Naive thymus-derived CD4-positive, alpha-beta T cell (primary cell): ENCODE results near the gene MDFI. TPM values are rescaled to one million over a fixed set of nuclear protein-coding genes. Genes with fewer than 3 reads are reported as not detected.
A peak's percentile ranks its signal among the peaks of the same experiment; 100 is the strongest.

ENCODE experiments used
- ATAC-seq: fragments of 150-1000 bp; cut with Tn5 transposase; 2 replicates; pipeline ENCODE4 v1.10.0; 2021; ENCODE audit warnings: mild to moderate bottlenecking, moderate library complexity
- CTCF ChIA-PET: fragments of 350-600 bp; sonication (Branson Sonifier 250); formaldehyde crosslinking; loops from one replicate; lab custom pipeline; 2021; ENCODE audit warnings: antibody characterized with exemption; lab: Charles Lee
- POLR2A ChIA-PET: fragments of 350-600 bp; sonication (Branson Sonifier 250); formaldehyde crosslinking; loops from one replicate; lab custom pipeline; 2021; ENCODE audit warnings: antibody characterized with exemption, inconsistent platforms; lab: Charles Lee
- DNase-seq, 9 donors: peaks; one replicate each; pipeline versions ENCODE4 v3.0.0 to v3.0.0-alpha.2; 2020 to 2022; ENCODE audit warnings: mixed read lengths in 1 of 9
- H3K27ac ChIP-seq: one replicate; pipeline ENCODE4 v1.7.0; 2013; ENCODE audit warnings: mild to moderate bottlenecking, low read depth, low read length, moderate library complexity
- H3K27me3 ChIP-seq, 2 donors: one replicate each; pipeline ENCODE4 v1.7.0; 2013; ENCODE audit warnings: low read length in 2 of 2, mild to moderate bottlenecking in 2 of 2, moderate library complexity in 2 of 2; ENCODE audit not compliant: control insufficient read depth in 2 of 2, insufficient read depth in 2 of 2
- H3K36me3 ChIP-seq, 3 experiments: 1 replicate in 2 of 3; 2 replicates in 1 of 3; pipeline ENCODE4 v1.7.0; 2013; ENCODE audit warnings: low read length in 3 of 3, mild to moderate bottlenecking in 3 of 3, moderate library complexity in 1 of 3; ENCODE audit not compliant: insufficient read depth in 3 of 3, control insufficient read depth in 2 of 3
- H3K4me1 ChIP-seq, 2 donors: one replicate each; pipeline ENCODE4 v1.7.0; 2013; ENCODE audit warnings: low read length in 2 of 2, mild to moderate bottlenecking in 2 of 2, moderate library complexity in 1 of 2; ENCODE audit not compliant: control insufficient read depth in 2 of 2, insufficient read depth in 2 of 2
- H3K4me3 ChIP-seq: 2 replicates; pipeline ENCODE4 v1.7.0; 2013; ENCODE audit warnings: mild to moderate bottlenecking, low read length
- H3K9me3 ChIP-seq, 3 experiments: 1 replicate in 2 of 3; 2 replicates in 1 of 3; pipeline ENCODE4 v1.7.0; 2013; ENCODE audit warnings: low read length in 3 of 3; ENCODE audit not compliant: control insufficient read depth in 2 of 3
- H3K27ac Mint-ChIP-seq, 9 donors: one replicate each; pipeline ENCODE4 v1.8.0; 2020 to 2022; ENCODE audit warnings: mixed read lengths in 9 of 9, mild to moderate bottlenecking in 8 of 9, moderate library complexity in 5 of 9, inconsistent platforms in 2 of 9
- H3K27me3 Mint-ChIP-seq, 5 donors: one replicate each; pipeline ENCODE4 v1.8.0; 2021 to 2022; ENCODE audit warnings: mixed read lengths in 5 of 5, mild to moderate bottlenecking in 1 of 5
- H3K36me3 Mint-ChIP-seq, 5 donors: one replicate each; pipeline ENCODE4 v1.8.0; 2020 to 2022; ENCODE audit warnings: mixed read lengths in 5 of 5, mild to moderate bottlenecking in 3 of 5, inconsistent platforms in 1 of 5
- H3K4me1 Mint-ChIP-seq, 7 donors: one replicate each; pipeline ENCODE4 v1.8.0; 2020 to 2022; ENCODE audit warnings: mixed read lengths in 7 of 7, mild to moderate bottlenecking in 3 of 7, inconsistent platforms in 1 of 7
- H3K4me3 Mint-ChIP-seq, 10 donors: one replicate each; pipeline ENCODE4 v1.8.0; 2020 to 2022; ENCODE audit warnings: mild to moderate bottlenecking in 10 of 10, mixed read lengths in 10 of 10, moderate library complexity in 6 of 10, inconsistent platforms in 2 of 10
- H3K9me3 Mint-ChIP-seq, 11 donors: one replicate each; pipeline ENCODE4 v1.8.0; 2020 to 2022; ENCODE audit warnings: mixed read lengths in 11 of 11, mild to moderate bottlenecking in 4 of 11, inconsistent platforms in 1 of 11, moderate library complexity in 1 of 11
- intact Hi-C, 2 donors: fragments of 100-400 bp; cut with micrococcal nuclease; formaldehyde crosslinking; loops; one replicate each; pipeline ENCODE4 v1.15.1; 2023
- polyA plus RNA-seq, 2 donors: library from polyadenylated mRNA; unstranded; fragments of 300-500 nt; fragmentation: Illumina TruSeq; gene quantifications; one replicate each; pipeline ENCODE4 v1.2.3, GENCODE V29; 2021
- total RNA-seq, 6 experiments: library from RNA in 5 of 6; stranded (reverse) in 5 of 6; gene quantifications; 1 replicate in 5 of 6; 2 replicates in 1 of 6; pipeline ENCODE4 v1.2.3 and lab custom pipeline; 2021 to 2026

MDFI gene
- total and polyA plus RNA-seq, 7 experiments from 2014 or later, result not detected

DNA sequence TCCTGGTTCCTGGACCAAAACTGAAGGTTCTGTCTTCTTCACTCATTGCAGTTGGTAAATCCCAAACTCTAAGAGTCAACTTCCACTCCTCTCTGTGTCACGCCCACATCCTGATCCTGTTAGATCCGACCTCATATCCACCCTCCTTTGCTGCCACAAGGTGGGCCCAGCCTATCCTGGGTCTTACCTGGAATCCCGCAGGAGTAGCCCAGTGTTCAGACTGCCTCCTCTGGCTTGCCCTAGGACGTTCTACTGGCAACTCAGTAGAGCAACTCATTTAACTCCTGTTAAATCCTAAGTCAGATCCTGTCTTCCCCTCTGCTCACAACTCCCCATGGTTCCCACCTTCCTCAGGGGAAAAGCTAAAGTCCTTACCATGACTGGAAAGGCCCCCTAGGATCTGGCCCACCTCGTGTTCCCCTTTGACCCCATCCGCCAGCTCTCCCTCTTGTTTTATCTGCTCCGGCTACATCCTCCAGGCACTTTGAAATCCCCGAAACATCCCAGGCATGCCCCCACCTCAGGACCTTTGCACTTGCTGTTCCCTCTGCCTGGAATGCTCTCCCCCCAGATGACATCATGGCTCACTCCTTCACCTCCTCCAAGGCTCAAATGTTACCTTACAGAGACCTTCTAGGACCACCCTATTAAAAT, 53.3 kb downstream of the MDFI start:
- H3K9me3 Mint-ChIP-seq, result no peaks in the 10 kb centered on the region
- ChIA-PET POLR2A (interaction anchor here (0.7 kb wide), 1 partner anchor 1980 kb away, joined by 3 read pairs; no protein-coding TSS in a partner anchor), CTCF (interaction anchor here (1.2 kb wide), 1 partner anchor 8 kb away, joined by 4 read pairs; no protein-coding TSS in a partner anchor)
- H3K36me3 ChIP-seq, result peaks cover 0 to 8% (median 0%) of the 10 kb centered on the region in 3 experiments
- no peaks in the 10 kb centered on the region for H3K4me1 ChIP-seq
- H3K4me3 ChIP-seq, result no peak overlapping the region
- peaks cover 0 to 15% (median 0%) of the 10 kb centered on the region in 7 donors for H3K4me1 Mint-ChIP-seq
- H3K27ac Mint-ChIP-seq, result peak overlapping the region in 2 of 9 donors; percentile 42 to 53
- no peak for ATAC-seq
- no peaks in the 10 kb centered on the region for H3K27me3 Mint-ChIP-seq
- no peak overlapping the region for H3K27ac ChIP-seq
- peaks cover 0 to 17% (median 2%) of the 10 kb centered on the region in 5 donors for H3K36me3 Mint-ChIP-seq
- no peak for DNase-seq
- H3K27me3 ChIP-seq, result no peaks in the 10 kb centered on the region
- intact Hi-C loops, result no loop called here
- no peak overlapping the region for H3K4me3 Mint-ChIP-seq
- H3K9me3 ChIP-seq, result no peaks in the 10 kb centered on the region

DNA sequence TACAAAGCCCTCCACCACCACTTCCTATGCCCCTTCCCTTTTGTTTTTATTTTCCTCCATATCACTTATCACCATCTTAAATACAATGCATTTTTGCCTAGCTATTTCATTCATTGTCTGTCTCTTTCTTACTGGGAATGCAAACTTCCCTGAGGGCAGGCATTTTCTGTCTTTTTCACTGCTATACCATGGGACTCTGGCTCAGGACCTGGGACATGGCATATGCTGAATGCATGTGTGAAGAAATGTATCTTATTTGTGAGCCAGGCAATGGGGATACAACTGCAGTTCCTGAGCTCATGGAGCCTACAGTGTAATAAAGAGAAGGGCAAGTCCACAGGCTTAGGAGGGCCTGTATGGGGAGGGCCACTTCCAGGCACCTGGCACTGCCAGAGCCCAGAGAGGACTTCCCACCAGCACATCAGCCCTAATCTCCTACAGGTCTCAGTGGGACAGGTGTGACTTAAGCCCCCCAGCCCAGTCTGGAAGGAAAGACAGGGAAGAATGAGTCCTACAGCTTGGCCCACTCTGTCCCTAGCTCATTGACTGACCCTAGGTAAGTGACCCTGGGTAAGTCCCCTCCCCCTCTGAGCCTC, 53.9 kb downstream of the MDFI start:
- POLR2A ChIA-PET, result no interaction called here
- H3K9me3 ChIP-seq, result no peaks in the 10 kb centered on the region
- intact Hi-C loops, result no loop called here
- H3K27ac Mint-ChIP-seq, result peak overlapping the region in 1 of 9 donors; percentile 53
- H3K36me3 Mint-ChIP-seq, result peaks cover 0 to 17% (median 2%) of the 10 kb centered on the region in 5 donors
- H3K9me3 Mint-ChIP-seq, result no peaks in the 10 kb centered on the region
- no peaks in the 10 kb centered on the region for H3K27me3 Mint-ChIP-seq
- peaks cover 0 to 8% (median 0%) of the 10 kb centered on the region in 3 experiments for H3K36me3 ChIP-seq
- H3K4me3 ChIP-seq, result no peak overlapping the region
- peaks cover 0 to 15% (median 0%) of the 10 kb centered on the region in 7 donors for H3K4me1 Mint-ChIP-seq
- DNase-seq (no peak), ATAC-seq (no peak)
- no peak overlapping the region for H3K27ac ChIP-seq
- no peak overlapping the region for H3K4me3 Mint-ChIP-seq
- CTCF ChIA-PET, result interaction anchor here (1.2 kb wide), 1 partner anchor 9 kb away, joined by 4 read pairs; no protein-coding TSS in a partner anchor
- H3K4me1 ChIP-seq, result no peaks in the 10 kb centered on the region
- no peaks in the 10 kb centered on the region for H3K27me3 ChIP-seq

DNA sequence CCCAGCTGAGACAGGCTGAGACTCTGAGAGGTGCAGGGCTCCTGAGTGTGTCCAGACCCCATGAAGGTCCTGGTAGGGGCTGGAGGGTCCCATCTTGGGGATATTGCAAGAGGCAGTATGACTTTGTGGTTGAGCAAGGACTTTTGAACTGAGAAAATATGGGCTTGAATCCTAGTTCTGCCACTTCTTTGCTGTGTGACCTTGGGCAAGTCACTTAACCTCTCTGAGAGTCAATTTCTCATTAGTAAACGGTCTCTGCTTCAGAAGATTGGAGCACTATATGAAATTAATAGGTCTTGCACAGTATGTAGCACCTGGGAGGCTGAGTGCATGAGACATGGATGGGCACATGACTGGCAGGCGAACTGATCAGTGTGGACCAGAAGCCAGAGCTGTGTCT, 54.5 kb downstream of the MDFI start:
- peaks cover 0 to 8% (median 0%) of the 10 kb centered on the region in 3 experiments for H3K36me3 ChIP-seq
- POLR2A ChIA-PET, result no interaction called here
- peaks cover 0 to 15% (median 0%) of the 10 kb centered on the region in 7 donors for H3K4me1 Mint-ChIP-seq
- CTCF ChIA-PET, result interaction anchor here (1.2 kb wide), 1 partner anchor 10 kb away, joined by 4 read pairs; no protein-coding TSS in a partner anchor
- H3K9me3 Mint-ChIP-seq, result no peaks in the 10 kb centered on the region
- no peak for ATAC-seq
- no peaks in the 10 kb centered on the region for H3K9me3 ChIP-seq
- no peak overlapping the region for H3K27ac ChIP-seq
- no peaks in the 10 kb centered on the region for H3K27me3 Mint-ChIP-seq
- intact Hi-C loops, result no loop called here
- no peak overlapping the region for H3K4me3 ChIP-seq
- no peak overlapping the region for H3K4me3 Mint-ChIP-seq
- peaks cover 0 to 13% (median 0%) of the 10 kb centered on the region in 5 donors for H3K36me3 Mint-ChIP-seq
- no peak overlapping the region for H3K27ac Mint-ChIP-seq
- H3K27me3 ChIP-seq, result no peaks in the 10 kb centered on the region
- H3K4me1 ChIP-seq, result no peaks in the 10 kb centered on the region
- no peak for DNase-seq

DNA sequence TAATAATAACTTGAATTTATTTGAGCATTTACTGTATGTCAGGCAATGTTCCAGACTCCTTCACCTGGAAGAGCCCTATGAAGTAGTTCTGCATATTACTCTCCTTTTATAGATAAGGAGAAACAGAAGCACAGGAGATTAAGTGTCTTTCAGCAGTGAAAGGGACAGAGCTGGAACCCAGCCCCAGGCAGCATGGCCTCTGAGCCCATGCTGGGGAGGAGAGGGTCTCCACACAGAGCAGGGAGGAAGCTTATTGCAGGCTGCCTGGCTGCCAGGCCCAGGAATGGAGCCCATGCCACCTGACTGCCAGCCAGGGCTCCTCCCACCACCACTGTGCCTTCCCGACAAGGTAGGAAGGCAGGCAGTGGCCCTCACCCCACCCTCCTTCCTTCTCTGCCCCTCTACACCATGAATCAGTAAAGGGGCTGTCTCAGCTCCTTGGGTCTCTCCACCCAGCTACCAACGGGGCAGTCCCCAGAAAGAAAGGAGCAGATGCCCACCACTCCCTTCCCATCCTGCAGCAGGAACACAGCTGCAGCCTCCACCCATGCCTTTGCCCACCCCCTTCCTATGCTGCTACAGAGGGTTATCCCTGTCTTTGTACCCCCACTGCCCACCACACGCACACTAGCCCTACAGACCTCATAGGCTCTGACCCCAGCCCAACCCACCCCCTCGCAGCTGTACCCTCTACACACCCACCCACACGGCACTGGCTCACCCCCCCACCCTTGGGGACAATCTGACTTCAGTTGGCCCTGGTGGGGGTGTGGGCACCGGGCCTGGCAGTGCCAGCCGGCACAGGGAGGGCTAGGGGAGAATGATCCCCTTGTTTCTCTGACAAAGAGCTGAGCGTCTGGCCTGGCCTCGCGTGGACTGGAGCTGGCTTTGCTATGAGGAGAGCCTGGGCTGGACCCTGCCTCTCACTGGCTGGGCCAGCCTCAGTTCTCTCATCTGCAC, 55.3 kb downstream of the MDFI start:
- POLR2A ChIA-PET, result no interaction called here
- intact Hi-C loops, result no loop called here
- no peak overlapping the region for H3K27ac ChIP-seq
- Mint-ChIP-seq H3K9me3 (no peaks in the 10 kb centered on the region), H3K4me1 (peaks cover 0 to 15% (median 0%) of the 10 kb centered on the region in 7 donors), H3K36me3 (peaks cover 0 to 17% (median 0%) of the 10 kb centered on the region in 5 donors), H3K4me3 (no peak overlapping the region), H3K27ac (peak overlapping the region in 1 of 9 donors; percentile 41), H3K27me3 (no peaks in the 10 kb centered on the region)
- H3K4me3 ChIP-seq, result no peak overlapping the region
- CTCF ChIA-PET, result no interaction called here
- DNase-seq (no peak), ATAC-seq (no peak)
- peaks cover 0 to 8% (median 0%) of the 10 kb centered on the region in 3 experiments for H3K36me3 ChIP-seq
- no peaks in the 10 kb centered on the region for H3K9me3 ChIP-seq
- no peaks in the 10 kb centered on the region for H3K4me1 ChIP-seq
- no peaks in the 10 kb centered on the region for H3K27me3 ChIP-seq

DNA sequence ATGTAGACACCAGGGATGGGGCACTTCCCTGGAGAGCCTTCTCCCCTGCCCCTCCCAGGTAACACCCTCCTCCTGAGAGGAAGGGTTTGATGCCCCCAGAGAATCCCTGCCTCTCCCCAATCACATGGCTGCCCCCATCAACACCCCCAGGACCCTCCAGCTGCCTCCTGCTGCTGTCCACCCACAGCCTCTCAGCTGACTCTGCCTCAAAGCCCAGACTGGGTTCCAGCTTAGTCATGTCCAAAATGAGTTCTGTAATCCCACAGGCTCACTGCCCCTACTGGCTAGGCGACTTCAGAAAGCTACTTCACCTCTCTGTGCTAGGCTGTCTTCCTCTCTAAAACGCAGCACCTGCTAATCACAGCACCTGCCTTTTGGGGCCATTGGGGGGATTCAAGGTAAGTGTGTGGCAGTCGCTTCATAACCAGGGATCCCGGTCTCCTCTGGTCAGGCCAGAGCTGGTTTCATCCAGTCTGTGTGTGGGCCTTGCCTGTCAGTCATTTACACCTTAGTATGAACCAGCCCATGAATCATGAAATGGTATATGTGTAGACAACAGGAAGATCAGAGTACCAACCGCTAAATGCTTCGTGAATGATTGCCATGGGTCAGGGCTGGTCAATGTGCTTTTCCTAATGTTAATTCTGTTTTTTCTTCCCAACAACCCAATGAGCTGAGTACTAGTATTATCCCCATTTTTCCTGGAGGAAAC, 56.7 kb downstream of the MDFI start:
- Mint-ChIP-seq H3K4me3 (no peak overlapping the region), H3K36me3 (peaks cover 0 to 18% (median 0%) of the 10 kb centered on the region in 5 donors), H3K9me3 (no peaks in the 10 kb centered on the region), H3K27me3 (no peaks in the 10 kb centered on the region), H3K27ac (no peak overlapping the region), H3K4me1 (peaks cover 0 to 14% (median 0%) of the 10 kb centered on the region in 7 donors)
- Histone ChIP-seq H3K27me3 (no peaks in the 10 kb centered on the region), H3K4me3 (no peak overlapping the region), H3K9me3 (no peaks in the 10 kb centered on the region), H3K36me3 (peaks cover 0 to 8% (median 0%) of the 10 kb centered on the region in 3 experiments), H3K4me1 (no peaks in the 10 kb centered on the region), H3K27ac (no peak overlapping the region)
- intact Hi-C loops, result no loop called here
- CTCF ChIA-PET, result no interaction called here
- DNase-seq (no peak), ATAC-seq (no peak)
- POLR2A ChIA-PET, result interaction anchor here (0.6 kb wide), 1 partner anchor 1509 kb away, joined by 3 read pairs; no protein-coding TSS in a partner anchor

DNA sequence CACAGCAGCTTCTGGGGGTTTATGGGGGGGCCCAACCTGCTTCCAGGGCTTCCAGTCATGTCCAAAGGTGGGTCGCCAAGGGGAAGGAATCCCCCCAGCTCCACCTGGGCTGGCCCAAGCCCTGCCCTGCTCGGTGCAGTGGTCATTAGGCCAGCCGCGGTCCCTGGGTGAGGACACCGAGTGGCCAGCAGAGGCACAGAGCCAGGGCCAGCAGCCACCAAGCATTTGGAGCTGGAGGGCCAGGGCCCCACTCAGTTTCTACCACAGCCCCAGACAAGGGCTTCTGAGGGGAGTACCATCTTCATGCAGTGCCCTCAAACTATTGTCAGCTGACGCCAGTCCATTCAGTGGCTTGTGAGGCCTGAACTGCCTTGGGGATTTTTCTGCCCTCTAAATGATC, 57.6 kb downstream of the MDFI start:
- H3K27ac Mint-ChIP-seq, result no peak overlapping the region
- H3K36me3 Mint-ChIP-seq, result peaks cover 0 to 14% (median 0%) of the 10 kb centered on the region in 5 donors
- DNase-seq (no peak), ATAC-seq (no peak)
- no peaks in the 10 kb centered on the region for H3K9me3 ChIP-seq
- POLR2A ChIA-PET, result no interaction called here
- no peak overlapping the region for H3K4me3 ChIP-seq
- peaks cover 0 to 2% (median 0%) of the 10 kb centered on the region in 3 experiments for H3K36me3 ChIP-seq
- no peaks in the 10 kb centered on the region for H3K9me3 Mint-ChIP-seq
- H3K4me1 Mint-ChIP-seq, result peaks cover 0 to 7% (median 0%) of the 10 kb centered on the region in 7 donors
- H3K4me3 Mint-ChIP-seq, result no peak overlapping the region
- intact Hi-C loops, result no loop called here
- H3K27me3 Mint-ChIP-seq, result no peaks in the 10 kb centered on the region
- no peaks in the 10 kb centered on the region for H3K4me1 ChIP-seq
- CTCF ChIA-PET, result no interaction called here
- no peaks in the 10 kb centered on the region for H3K27me3 ChIP-seq
- no peak overlapping the region for H3K27ac ChIP-seq
